Measurements from ENCODE around the gene PTPRT. TPM values are rescaled to one million over a fixed set of nuclear protein-coding genes. Genes with fewer than 3 reads are reported as not detected.

Gene PTPRT
- total RNA-seq, 3 donors from 2014 or later = 0.32 to 6.3 (median 4.9) TPM

DNA sequence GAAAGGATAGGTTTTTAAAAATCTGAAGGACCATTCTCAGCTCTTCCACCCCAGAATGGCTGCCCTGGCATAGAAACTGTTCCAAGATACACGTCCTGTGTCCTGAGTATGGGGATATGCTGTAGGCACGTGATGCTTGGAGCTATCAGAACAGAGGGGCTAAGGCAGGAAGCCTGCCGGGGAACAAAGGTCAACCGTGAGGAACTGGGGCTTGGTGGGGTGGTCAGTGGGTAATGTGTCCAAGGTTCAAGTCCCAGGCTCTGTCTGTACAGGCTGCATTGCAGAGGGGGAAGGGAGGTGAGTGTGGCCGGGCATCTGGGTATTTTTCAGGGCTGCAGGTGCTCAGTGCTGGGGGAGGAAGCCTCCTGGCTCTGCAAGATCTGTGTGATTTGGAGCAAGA, 1092.0 kb downstream of the PTPRT start:
- H3K9me3 ChIP-seq = no peaks in the 10 kb centered on the region
- no peak overlapping the region for H3K27ac ChIP-seq
- no peak for DNase-seq (ENCODE audit: low spot score in 2 of 2)
- TF ChIP-seq POLR2A (IDR thresholded peaks at IDR 0.05) = no peak
- TF ChIP-seq POLR2AphosphoS5 (IDR thresholded peaks at IDR 0.05) = no peak
- TF ChIP-seq, protein P1, sequence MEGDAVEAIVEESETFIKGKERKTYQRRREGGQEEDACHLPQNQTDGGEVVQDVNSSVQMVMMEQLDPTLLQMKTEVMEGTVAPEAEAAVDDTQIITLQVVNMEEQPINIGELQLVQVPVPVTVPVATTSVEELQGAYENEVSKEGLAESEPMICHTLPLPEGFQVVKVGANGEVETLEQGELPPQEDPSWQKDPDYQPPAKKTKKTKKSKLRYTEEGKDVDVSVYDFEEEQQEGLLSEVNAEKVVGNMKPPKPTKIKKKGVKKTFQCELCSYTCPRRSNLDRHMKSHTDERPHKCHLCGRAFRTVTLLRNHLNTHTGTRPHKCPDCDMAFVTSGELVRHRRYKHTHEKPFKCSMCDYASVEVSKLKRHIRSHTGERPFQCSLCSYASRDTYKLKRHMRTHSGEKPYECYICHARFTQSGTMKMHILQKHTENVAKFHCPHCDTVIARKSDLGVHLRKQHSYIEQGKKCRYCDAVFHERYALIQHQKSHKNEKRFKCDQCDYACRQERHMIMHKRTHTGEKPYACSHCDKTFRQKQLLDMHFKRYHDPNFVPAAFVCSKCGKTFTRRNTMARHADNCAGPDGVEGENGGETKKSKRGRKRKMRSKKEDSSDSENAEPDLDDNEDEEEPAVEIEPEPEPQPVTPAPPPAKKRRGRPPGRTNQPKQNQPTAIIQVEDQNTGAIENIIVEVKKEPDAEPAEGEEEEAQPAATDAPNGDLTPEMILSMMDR (IDR thresholded peaks at IDR 0.05) = no peak
- H3K36me3 ChIP-seq = no peaks in the 10 kb centered on the region
- intact Hi-C loops (cut with DNase I; ENCODE audit: low total_unique reads) = no loop called here
- H3K4me3 ChIP-seq = no peak overlapping the region
- H3K27me3 ChIP-seq = no peaks in the 10 kb centered on the region
- H3K4me1 ChIP-seq = no peaks in the 10 kb centered on the region

DNA sequence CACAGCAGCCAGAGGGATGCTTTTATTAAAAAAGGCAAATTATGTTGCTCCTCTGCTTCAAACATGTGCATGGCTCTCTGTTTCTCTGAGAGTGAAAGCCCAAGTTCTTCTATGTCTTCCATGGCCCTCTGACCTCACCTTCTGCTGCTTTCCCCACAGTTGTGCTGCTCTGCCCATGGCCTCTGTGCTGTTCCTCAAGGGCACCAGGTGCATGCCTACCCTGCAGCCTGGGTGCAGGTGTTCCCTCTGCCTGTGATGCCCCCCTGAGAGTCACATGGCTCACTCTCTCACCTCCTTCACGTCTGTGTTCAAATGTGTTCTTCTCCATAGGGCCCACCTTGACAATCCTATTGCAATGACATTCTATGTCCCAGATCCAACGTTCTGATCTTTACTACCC, 1094.5 kb downstream of the PTPRT start:
- intact Hi-C loops (cut with DNase I; ENCODE audit: low total_unique reads) = no loop called here
- no peaks in the 10 kb centered on the region for H3K27me3 ChIP-seq
- H3K27ac ChIP-seq = no peak overlapping the region

DNA sequence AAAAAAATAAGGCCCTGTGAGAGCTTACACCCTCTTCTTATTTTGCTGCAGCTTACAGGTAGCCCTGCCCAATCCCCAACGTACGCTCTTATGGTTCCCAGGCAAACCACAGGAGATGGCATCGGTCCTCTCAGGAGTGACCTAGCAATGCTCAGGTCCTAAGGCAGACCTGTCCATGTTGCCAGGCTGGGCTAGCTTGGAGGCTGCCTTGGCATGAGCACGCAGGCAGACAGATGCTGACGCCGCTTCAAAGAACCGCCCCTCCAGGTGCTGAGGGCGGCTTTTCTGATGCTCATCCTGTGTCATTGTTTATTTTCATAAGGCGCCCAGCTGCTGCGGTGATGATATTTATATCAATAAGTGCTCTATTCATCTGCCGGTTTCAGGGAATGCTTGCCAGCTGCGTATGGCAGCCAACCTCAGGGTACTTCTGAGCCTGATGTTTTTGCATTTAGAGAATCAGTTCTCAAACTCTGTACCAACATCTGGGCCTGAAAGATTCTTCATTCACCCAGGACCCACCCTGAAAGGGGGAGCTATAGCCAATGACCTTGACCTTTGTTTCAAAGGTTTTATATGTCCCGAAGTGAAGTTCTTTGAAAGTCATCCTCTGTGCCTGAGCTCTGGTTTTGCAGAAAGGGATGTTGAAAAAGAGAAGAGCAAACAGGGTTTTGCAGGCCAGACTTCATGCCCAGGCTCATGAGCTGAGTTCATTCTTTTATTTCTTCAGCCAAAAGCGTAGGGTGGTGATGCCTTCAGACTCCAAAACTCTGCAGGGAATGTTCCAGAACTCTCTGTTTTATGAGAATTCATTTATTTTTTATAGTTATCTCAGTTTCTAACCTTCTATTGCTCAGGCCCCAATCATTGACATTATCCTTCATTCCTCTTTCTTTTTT, 1095.9 kb downstream of the PTPRT start:
- Histone ChIP-seq H3K36me3 (no peaks in the 10 kb centered on the region), H3K27me3 (no peaks in the 10 kb centered on the region), H3K4me3 (no peak overlapping the region), H3K9me3 (no peaks in the 10 kb centered on the region), H3K4me1 (no peaks in the 10 kb centered on the region), H3K27ac (no peak overlapping the region)
- intact Hi-C loops (cut with DNase I; ENCODE audit: low total_unique reads) = no loop called here
- no peak for DNase-seq (ENCODE audit: low spot score in 2 of 2)
- TF ChIP-seq POLR2A (IDR thresholded peaks at IDR 0.05) (no peak), POLR2AphosphoS5 (IDR thresholded peaks at IDR 0.05) (no peak)
- TF ChIP-seq, protein P1 (IDR thresholded peaks at IDR 0.05) = no peak

More for the DNA sequence above, 1094.5 kb downstream of the PTPRT start:
- no peak for TF ChIP-seq POLR2A (IDR thresholded peaks at IDR 0.05)
- TF ChIP-seq, protein P1 (IDR thresholded peaks at IDR 0.05) = no peak
- no peak for TF ChIP-seq POLR2AphosphoS5 (IDR thresholded peaks at IDR 0.05)
- DNase-seq (ENCODE audit: low spot score in 2 of 2) = no peak
- Histone ChIP-seq H3K4me1 (no peaks in the 10 kb centered on the region), H3K36me3 (no peaks in the 10 kb centered on the region), H3K9me3 (no peaks in the 10 kb centered on the region), H3K4me3 (no peak overlapping the region)

DNA sequence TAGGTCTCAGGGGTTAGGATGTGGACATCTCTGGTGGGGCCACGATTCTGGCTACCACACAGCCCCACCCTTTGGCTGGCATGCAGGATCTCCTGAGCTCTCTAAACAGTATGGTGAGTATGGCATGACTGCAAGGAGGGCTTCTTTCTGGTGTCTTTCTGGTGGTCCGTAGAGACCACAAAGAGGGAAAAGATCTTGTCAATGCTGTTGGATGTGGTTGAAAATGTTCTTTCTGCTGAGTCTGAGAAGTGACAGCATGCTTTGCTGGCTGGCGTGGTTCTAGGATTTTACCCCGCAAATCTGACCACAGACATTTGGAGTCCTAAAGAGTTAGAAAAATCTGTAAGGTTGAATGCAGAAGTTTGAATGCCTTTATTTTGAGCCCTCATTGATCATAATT, 1096.7 kb downstream of the PTPRT start:
- no peak for DNase-seq (ENCODE audit: low spot score in 2 of 2)
- no peak overlapping the region for H3K27ac ChIP-seq
- H3K36me3 ChIP-seq = no peaks in the 10 kb centered on the region
- H3K4me1 ChIP-seq = no peaks in the 10 kb centered on the region
- no peaks in the 10 kb centered on the region for H3K27me3 ChIP-seq
- TF ChIP-seq, protein P1 (IDR thresholded peaks at IDR 0.05) = no peak
- no peak for TF ChIP-seq POLR2A (IDR thresholded peaks at IDR 0.05)
- TF ChIP-seq POLR2AphosphoS5 (IDR thresholded peaks at IDR 0.05) = no peak
- H3K9me3 ChIP-seq = no peaks in the 10 kb centered on the region
- intact Hi-C loops (cut with DNase I; ENCODE audit: low total_unique reads) = no loop called here
- no peak overlapping the region for H3K4me3 ChIP-seq

DNA sequence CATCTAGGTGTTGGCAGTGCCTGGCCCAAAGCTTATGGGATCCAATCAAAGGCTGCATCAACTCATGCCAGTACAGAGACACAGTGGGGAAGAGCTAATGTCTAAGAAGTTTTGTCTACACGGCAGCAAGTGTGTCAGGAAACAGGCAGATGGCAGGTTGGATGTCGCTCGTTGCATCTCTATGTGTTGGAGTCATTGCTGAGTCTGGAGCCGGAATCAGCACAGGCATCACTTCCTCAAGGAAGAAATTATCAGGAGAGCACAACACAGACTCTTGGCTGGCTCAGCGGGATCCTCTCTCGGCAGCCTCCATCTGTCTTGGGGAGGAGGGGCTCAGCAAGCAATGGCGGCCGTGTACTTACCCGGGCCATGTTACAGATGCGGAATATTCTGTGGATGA, 1104.3 kb downstream of the PTPRT start:
- no peak for TF ChIP-seq POLR2AphosphoS5 (IDR thresholded peaks at IDR 0.05)
- TF ChIP-seq, protein P1 (IDR thresholded peaks at IDR 0.05) = no peak
- TF ChIP-seq POLR2A (IDR thresholded peaks at IDR 0.05) = no peak
- intact Hi-C loops (cut with DNase I; ENCODE audit: low total_unique reads) = no loop called here
- Histone ChIP-seq H3K27me3 (no peaks in the 10 kb centered on the region), H3K36me3 (no peaks in the 10 kb centered on the region), H3K9me3 (no peaks in the 10 kb centered on the region), H3K4me1 (no peaks in the 10 kb centered on the region), H3K27ac (no peak overlapping the region), H3K4me3 (no peak overlapping the region)
- no peak for DNase-seq (ENCODE audit: low spot score in 2 of 2)

Data from breast epithelium (tissue), 4 donors.